SH-SY5Y (cell line): ENCODE results near the gene KRT3.

Experiments
- GATA2 ChIP-seq: IDR thresholded peaks from 2 replicates; pipeline ENCODE4 v1.6.1; 2011; ENCODE audit warnings: mild to moderate bottlenecking, low read depth, low read length
- GATA3 ChIP-seq: IDR thresholded peaks from 2 replicates; pipeline ENCODE4 v1.6.1; 2011; ENCODE audit warnings: low read depth, mild to moderate bottlenecking, low read length, moderate library complexity

- TF ChIP-seq GATA2 (no peak), GATA3 (no peak)
Measured at GRCh38 chr12:52837781-52838608, 42.1 kb upstream of the KRT3 start.
